ENCODE data around the gene C1QTNF6.

Gene C1QTNF6

GRCh38 chr22:37186228-37186996 is 1.6 kb downstream of the C1QTNF6 start:
- H4K20me1 ChIP-seq (ENCODE audit: insufficient read depth, low read length, poor library complexity, severe bottlenecking): no peaks in the 10 kb centered on the region
- H2AFZ ChIP-seq (ENCODE audit: low read length): peak overlapping the region; percentile 75
- H3K4me3 ChIP-seq (ENCODE audit: low read length, poor library complexity, severe bottlenecking): peak overlapping the region; percentile 69
- H3K9ac ChIP-seq (ENCODE audit: low read depth, low read length, poor library complexity, severe bottlenecking): peak overlapping the region; percentile 67
- no peaks in the 10 kb centered on the region for H3K9me2 ChIP-seq (replicated peaks; ENCODE audit: low read depth, low read length)
- H3K4me1 ChIP-seq (ENCODE audit: insufficient read depth, low read length, poor library complexity, severe bottlenecking): peaks cover 34% of the 10 kb centered on the region
- H3K36me3 ChIP-seq (ENCODE audit: insufficient read depth, low read length): no peaks in the 10 kb centered on the region
- peak overlapping the region; percentile 85 for H3K4me2 ChIP-seq (ENCODE audit: low read depth, low read length, poor library complexity, severe bottlenecking)
- 0 out of 2 replicates have a peak, but pooled peaks cover 6% of the 10 kb centered on the region for H3F3A ChIP-seq (ENCODE audit: low read depth)
- no peaks in the 10 kb centered on the region for H3K9me3 ChIP-seq (ENCODE audit: insufficient read depth, low read depth, low read length)
- no peak for TF ChIP-seq EZH2phosphoT487 (IDR thresholded peaks at IDR 0.05; ENCODE audit: borderline replicate concordance)
- TF ChIP-seq, protein P1, sequence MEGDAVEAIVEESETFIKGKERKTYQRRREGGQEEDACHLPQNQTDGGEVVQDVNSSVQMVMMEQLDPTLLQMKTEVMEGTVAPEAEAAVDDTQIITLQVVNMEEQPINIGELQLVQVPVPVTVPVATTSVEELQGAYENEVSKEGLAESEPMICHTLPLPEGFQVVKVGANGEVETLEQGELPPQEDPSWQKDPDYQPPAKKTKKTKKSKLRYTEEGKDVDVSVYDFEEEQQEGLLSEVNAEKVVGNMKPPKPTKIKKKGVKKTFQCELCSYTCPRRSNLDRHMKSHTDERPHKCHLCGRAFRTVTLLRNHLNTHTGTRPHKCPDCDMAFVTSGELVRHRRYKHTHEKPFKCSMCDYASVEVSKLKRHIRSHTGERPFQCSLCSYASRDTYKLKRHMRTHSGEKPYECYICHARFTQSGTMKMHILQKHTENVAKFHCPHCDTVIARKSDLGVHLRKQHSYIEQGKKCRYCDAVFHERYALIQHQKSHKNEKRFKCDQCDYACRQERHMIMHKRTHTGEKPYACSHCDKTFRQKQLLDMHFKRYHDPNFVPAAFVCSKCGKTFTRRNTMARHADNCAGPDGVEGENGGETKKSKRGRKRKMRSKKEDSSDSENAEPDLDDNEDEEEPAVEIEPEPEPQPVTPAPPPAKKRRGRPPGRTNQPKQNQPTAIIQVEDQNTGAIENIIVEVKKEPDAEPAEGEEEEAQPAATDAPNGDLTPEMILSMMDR (conservative IDR thresholded peaks at IDR 0.05; ENCODE audit: low read length): no peak
- no peaks in the 10 kb centered on the region for H3K79me2 ChIP-seq (ENCODE audit: insufficient read depth, low read length)
- no peaks in the 10 kb centered on the region for H3K27me3 ChIP-seq (ENCODE audit: insufficient read depth, low read length, poor library complexity, severe bottlenecking)

DNA sequence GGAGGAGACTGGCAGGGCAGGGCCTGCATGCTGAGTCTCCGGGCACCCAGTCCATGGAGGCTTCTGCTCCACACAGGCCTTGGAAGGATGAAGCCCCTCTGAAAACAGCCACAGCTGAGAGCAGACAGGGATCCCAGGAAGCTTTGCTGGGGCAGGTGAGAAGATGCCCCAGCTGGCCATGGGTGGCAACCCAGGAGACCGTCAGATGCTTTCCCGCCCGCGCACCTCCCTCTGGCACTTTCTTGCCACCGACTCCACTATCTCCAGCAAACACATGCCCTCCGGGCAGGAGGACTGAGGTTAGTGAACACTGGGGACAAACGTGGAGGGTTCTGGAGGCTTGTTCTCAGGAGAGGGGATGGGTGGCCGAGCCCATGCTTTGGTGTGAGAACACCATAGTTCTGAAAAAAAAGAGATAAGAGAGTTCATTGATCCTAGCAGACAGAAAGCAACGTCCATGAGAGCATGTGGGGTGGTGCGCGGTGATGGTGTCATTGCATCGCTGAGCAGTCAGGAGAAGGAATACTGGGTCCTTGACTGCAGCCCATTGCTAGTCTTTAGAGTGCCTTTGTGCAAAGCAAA is 2.3 kb downstream of the C1QTNF6 start:
- Histone ChIP-seq H3K4me2 (ENCODE audit: low read depth, low read length, poor library complexity, severe bottlenecking) (no peak overlapping the region), H4K20me1 (ENCODE audit: insufficient read depth, low read length, poor library complexity, severe bottlenecking) (no peaks in the 10 kb centered on the region), H3K36me3 (ENCODE audit: insufficient read depth, low read length) (no peaks in the 10 kb centered on the region), H3K9me2 (replicated peaks; ENCODE audit: low read depth, low read length) (no peaks in the 10 kb centered on the region), H3K9me3 (ENCODE audit: insufficient read depth, low read depth, low read length) (no peaks in the 10 kb centered on the region), H3K4me3 (ENCODE audit: low read length, poor library complexity, severe bottlenecking) (no peak overlapping the region), H3F3A (ENCODE audit: low read depth) (0 out of 2 replicates have a peak, but pooled peaks cover 6% of the 10 kb centered on the region), H2AFZ (ENCODE audit: low read length) (0 out of 2 replicates have a peak overlapping the region, but pooled peaks have one; percentile 75), H3K4me1 (ENCODE audit: insufficient read depth, low read length, poor library complexity, severe bottlenecking) (peaks cover 34% of the 10 kb centered on the region), H3K9ac (ENCODE audit: low read depth, low read length, poor library complexity, severe bottlenecking) (no peak overlapping the region), H3K79me2 (ENCODE audit: insufficient read depth, low read length) (no peaks in the 10 kb centered on the region), H3K27me3 (ENCODE audit: insufficient read depth, low read length, poor library complexity, severe bottlenecking) (no peaks in the 10 kb centered on the region)
- TF ChIP-seq, protein P1 (conservative IDR thresholded peaks at IDR 0.05; ENCODE audit: low read length): no peak
- TF ChIP-seq EZH2phosphoT487 (IDR thresholded peaks at IDR 0.05; ENCODE audit: borderline replicate concordance): no peak

- peaks cover 34% of the 10 kb centered on the region for H3K4me1 ChIP-seq (ENCODE audit: insufficient read depth, low read length, poor library complexity, severe bottlenecking)
- H3F3A ChIP-seq (ENCODE audit: low read depth): 0 out of 2 replicates have a peak, but pooled peaks cover 6% of the 10 kb centered on the region
- no peak for TF ChIP-seq EZH2phosphoT487 (IDR thresholded peaks at IDR 0.05; ENCODE audit: borderline replicate concordance)
- TF ChIP-seq, protein P1 (conservative IDR thresholded peaks at IDR 0.05; ENCODE audit: low read length): no peak
- H3K9me2 ChIP-seq (replicated peaks; ENCODE audit: low read depth, low read length): no peaks in the 10 kb centered on the region
- no peaks in the 10 kb centered on the region for H3K36me3 ChIP-seq (ENCODE audit: insufficient read depth, low read length)
- H3K9ac ChIP-seq (ENCODE audit: low read depth, low read length, poor library complexity, severe bottlenecking): no peak overlapping the region
- no peaks in the 10 kb centered on the region for H3K79me2 ChIP-seq (ENCODE audit: insufficient read depth, low read length)
- no peaks in the 10 kb centered on the region for H4K20me1 ChIP-seq (ENCODE audit: insufficient read depth, low read length, poor library complexity, severe bottlenecking)
- H3K9me3 ChIP-seq (ENCODE audit: insufficient read depth, low read depth, low read length): no peaks in the 10 kb centered on the region
- H3K27me3 ChIP-seq (ENCODE audit: insufficient read depth, low read length, poor library complexity, severe bottlenecking): no peaks in the 10 kb centered on the region
- no peak overlapping the region for H3K4me3 ChIP-seq (ENCODE audit: low read length, poor library complexity, severe bottlenecking)
- H2AFZ ChIP-seq (ENCODE audit: low read length): no peak overlapping the region
- no peak overlapping the region for H3K4me2 ChIP-seq (ENCODE audit: low read depth, low read length, poor library complexity, severe bottlenecking)
Observed at GRCh38 chr22:37184816-37185541, 3.1 kb downstream of the C1QTNF6 start.

Data from Loucy (cell line).